IPS-18c (cell line): ENCODE data around the gene CNN1.

ENCODE experiments used
- H3K4me3 ChIP-seq: 2 replicates; pipeline ENCODE4 v1.7.0; 2013; ENCODE audit warnings: low read depth, mild to moderate bottlenecking, low read length, moderate library complexity; ENCODE audit not compliant: insufficient read depth
- H3K9me3 ChIP-seq: one replicate; pipeline ENCODE4 v1.6.1; 2013; ENCODE audit warnings: mild to moderate bottlenecking, low read length, moderate library complexity; ENCODE audit not compliant: control insufficient read depth, insufficient read depth

The CNN1 gene

DNA sequence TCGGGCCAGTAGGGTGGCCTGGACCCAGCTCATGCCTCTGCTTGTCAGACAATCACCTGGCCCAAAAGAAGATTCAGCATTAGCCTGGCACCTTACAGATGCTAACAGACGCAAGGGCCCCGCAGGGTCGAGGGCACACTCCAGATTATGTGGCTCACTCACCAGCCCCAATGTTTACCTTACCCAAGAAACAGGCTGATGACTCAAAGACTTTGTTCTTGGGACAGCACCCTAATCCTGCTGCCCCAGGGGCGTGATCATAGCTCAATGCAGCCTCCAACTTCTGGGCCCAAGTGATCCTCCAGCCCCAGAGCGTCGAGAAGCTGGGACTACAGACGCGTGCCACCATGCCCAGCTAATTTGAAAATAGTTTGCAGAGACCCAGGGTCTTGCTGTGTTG, 19.5 kb upstream of the CNN1 start:
- Histone ChIP-seq H3K9me3 (no peaks in the 10 kb centered on the region), H3K4me3 (no peak overlapping the region)

GRCh38 chr19:11528551-11529341, 9.9 kb upstream of the CNN1 start, which contains the start of gene ECSIT:
ECSIT (minus strand) TSS chr19:11529134; CDS start chr19:11519170, 9,964 bp downstream.
- no peaks in the 10 kb centered on the region for H3K9me3 ChIP-seq
- peak within 1 kb of the TSS; percentile 87 for H3K4me3 ChIP-seq

DNA sequence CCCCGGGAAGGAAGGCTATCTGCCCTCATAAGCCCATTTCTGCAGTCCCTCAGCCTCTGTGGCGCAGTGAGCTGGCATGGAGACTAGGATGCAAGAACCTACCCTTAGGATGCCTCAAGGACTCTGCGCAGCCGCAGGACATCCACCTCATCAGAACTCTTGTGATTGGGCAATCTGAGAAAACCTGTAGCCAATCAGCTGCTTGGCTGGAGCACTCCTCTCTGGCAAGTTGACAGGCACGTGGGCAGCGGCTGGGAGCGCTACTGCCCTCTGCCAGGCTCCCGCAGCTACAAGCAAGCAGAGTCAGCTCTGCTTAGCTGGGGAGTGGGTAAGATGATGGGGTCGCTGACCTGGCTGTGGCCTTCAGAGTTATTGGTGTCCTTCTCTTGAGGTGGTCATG, 8.2 kb upstream of the CNN1 start:
- Histone ChIP-seq H3K4me3 (no peak overlapping the region), H3K9me3 (no peaks in the 10 kb centered on the region)

DNA sequence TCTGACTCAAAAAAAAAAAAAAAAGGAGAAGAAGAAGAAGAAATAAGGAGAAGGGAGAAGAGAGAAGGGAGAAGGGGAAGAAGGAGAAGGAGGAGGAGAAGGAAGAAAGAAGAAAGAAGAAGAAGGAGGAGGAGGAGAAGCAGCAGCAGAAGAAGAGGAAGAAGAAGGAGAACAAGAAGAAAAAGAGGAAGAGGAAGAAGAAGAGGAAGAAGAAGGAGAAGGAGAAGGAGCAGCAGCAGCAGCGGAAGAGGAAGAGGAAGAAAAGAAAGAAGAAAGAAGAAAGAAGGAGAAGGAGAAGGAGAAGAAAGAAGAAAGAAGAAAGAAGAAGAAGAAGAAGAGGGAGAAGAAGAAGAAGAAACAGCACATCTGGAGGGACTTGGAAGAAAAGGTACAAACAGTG, 4.1 kb upstream of the CNN1 start:
- Histone ChIP-seq H3K9me3 (no peaks in the 10 kb centered on the region), H3K4me3 (no peak overlapping the region)

- H3K4me3 ChIP-seq: no peak overlapping the region
- H3K9me3 ChIP-seq: no peaks in the 10 kb centered on the region
Observed at GRCh38 chr19:11534948-11535347, 3.7 kb upstream of the CNN1 start.

GRCh38 chr19:11535792-11536595, 2.7 kb upstream of the CNN1 start:
- peak overlapping the region; percentile 29; the same call in 1 of the 2 replicates for H3K4me3 ChIP-seq

DNA sequence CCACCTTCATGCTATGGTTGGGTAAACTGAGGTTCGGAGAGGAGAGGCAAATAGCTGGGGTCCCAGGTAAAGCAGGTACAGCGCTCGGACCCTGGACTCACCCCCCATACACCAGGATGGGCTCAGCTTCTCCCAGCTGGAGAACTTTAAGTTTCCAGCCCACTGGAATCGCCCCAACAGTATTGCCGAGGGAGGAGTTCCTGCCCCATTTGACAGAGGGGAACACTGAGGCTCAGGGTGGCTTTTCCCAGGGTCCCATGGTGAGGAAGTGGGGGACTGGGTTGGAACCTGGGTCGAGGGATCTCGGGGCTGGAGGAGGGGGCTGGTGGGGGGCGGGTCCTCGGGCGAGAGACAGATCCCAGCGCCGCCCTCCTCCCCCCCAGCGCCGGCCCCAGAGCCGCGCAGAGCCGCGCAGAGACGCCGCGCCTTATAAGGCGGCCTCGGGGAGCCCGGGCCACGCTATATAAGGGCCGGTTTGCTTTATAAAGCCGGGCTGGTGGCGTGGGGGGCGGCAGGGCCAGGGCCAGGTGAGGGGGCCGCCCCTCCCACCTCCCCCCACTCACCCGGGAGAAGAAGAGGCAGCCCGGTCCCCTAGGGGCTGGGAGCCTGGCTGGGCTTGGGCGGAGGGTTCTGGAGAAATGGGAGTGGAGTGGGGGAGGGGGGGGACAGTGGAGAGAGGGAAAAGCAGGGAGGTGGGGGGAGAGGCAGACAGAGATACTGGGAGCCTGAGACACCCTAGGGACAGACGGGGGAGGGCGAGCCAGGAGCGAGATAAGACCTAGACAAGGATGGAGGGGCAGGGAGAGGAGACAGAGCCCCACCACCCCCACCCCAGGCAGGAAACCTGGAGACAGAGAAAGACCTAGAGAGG, 1.1 kb downstream of the CNN1 start:
- H3K9me3 ChIP-seq: no peaks in the 10 kb centered on the region
- H3K4me3 ChIP-seq: peak overlapping the region; percentile 49

More at GRCh38 chr19:11535792-11536595, 2.7 kb upstream of the CNN1 start:
- H3K9me3 ChIP-seq: no peaks in the 10 kb centered on the region

DNA sequence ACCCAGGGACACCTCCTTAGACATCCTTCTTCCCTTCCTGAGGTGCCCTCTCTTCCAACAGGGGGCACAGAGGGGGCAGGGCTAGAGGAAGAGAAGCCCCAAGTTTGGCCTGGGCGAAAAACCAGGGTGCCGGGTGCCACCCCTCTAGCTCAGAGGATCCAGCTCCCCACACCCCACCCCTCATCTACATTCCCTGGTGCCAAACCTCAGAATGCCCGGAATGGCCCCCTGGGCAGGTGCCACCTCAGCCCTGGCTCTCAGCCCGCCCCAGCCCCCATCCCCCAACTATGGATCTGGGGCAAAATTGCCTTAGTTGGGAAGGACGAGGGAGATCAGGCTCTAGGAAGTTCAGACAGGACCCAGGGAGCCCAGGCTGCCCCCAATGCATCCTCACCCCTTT, 2.0 kb downstream of the CNN1 start:
- Histone ChIP-seq H3K9me3 (no peaks in the 10 kb centered on the region), H3K4me3 (no peak overlapping the region)

- Histone ChIP-seq H3K9me3 (no peaks in the 10 kb centered on the region), H3K4me3 (no peak overlapping the region)
Observed at GRCh38 chr19:11541238-11541637, 2.6 kb downstream of the CNN1 start.

- Histone ChIP-seq H3K9me3 (no peaks in the 10 kb centered on the region), H3K4me3 (no peak overlapping the region)
Observed at GRCh38 chr19:11547929-11548700, 9.5 kb downstream of the CNN1 start.

DNA sequence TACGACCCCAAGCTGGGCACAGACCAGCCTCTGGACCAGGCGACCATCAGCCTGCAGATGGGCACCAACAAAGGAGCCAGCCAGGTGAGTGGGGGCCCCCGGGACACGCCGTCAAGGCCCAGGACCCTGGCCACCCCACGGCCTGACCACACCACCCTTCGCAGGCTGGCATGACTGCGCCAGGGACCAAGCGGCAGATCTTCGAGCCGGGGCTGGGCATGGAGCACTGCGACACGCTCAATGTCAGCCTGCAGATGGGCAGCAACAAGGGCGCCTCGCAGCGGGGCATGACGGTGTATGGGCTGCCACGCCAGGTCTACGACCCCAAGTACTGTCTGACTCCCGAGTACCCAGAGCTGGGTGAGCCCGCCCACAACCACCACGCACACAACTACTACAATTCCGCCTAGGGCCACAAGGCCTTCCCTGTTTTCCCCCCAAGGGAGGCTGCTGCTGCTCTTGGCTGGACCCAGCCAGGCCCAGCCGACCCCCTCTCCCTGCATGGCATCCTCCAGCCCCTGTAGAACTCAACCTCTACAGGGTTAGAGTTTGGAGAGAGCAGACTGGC, 10.8 kb downstream of the CNN1 start:
- Histone ChIP-seq H3K4me3 (no peak overlapping the region), H3K9me3 (no peaks in the 10 kb centered on the region)

DNA sequence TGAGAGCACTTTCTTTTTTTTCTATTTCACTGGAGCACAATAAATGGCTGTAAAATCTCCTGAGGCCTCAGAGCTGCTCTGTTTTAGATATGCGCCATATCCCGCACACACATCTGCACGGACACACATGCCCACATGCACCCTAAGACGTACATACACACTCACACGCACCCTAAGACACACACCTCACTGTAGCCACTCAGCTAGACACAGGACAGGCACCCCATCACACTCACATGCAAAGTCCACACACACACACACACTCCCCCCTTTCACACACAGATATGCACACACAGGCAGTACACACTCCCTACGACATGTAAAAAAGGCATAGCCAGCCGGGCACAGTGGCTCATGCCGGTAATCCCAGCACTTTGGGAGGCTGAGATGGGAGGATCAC, 11.6 kb downstream of the CNN1 start:
- Histone ChIP-seq H3K4me3 (no peak overlapping the region), H3K9me3 (no peaks in the 10 kb centered on the region)

DNA sequence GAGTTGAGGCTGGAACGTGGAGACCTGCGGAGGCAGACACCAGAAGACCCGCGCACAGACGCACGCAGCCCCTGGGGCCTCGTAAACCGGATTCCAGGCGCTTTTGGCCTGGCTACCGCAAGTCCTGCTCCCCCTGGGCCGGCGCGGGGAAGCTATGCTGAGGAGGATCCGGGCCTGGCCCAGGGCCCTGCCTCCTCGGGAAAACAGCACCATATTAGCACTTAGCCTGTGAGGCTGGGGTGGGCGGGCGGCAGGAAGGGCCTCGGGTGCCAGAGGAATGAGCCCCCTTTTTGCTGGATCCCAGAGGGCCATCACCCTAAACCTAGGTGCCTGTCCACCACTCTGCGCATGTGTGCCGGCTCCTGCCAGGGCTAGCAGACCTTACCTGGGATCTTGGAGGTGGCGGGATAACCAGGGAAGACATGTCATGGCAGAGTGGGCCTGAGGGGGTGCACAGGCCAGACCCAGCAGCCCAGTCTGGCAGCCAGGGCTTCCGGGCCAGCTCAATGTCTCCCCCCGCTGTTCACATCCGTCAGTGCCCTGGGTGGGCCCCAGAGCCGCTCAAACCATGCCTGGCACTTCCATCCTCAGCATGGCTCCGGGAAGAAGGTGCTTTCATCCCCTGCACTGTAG, 13.1 kb downstream of the CNN1 start:
- Histone ChIP-seq H3K4me3 (no peak overlapping the region), H3K9me3 (no peaks in the 10 kb centered on the region)

DNA sequence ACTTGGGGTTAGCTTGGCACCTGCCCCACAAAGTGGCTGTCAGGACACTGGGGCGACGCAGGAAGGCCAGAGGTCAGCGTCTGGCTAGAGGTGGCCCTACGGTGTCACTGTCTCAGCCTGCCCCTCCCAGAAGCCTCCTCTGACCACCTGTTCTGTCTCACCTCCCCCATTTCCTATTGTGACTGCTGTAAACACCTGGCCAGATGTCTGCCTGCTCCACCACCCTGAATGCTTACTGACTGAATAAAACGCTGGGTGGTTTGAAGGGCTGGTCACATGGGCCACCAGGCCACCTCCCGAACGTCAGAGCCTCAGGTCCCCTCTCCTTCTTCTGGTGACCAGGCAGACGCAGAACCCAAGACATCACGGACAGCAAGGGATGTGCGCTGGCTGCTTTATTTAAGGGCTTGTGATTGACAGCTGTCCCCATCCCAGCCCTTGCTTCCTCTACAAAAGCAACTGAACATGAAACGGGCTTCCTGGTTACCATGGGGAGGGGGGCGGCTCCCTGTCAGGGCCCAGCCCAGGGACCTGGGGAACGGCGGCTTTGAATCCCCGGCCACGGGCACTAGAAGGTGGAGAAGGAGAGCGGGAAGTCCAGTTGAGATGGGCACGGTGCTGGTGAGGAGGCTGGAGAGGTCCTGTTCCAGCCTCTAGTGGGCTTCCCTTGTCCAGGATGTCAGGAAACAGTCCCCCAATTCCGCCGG, 14.2 kb downstream of the CNN1 start:
- Histone ChIP-seq H3K9me3 (no peaks in the 10 kb centered on the region), H3K4me3 (no peak overlapping the region)

- Histone ChIP-seq H3K9me3 (no peaks in the 10 kb centered on the region), H3K4me3 (no peak overlapping the region)
Observed at GRCh38 chr19:11554160-11554559, 15.5 kb downstream of the CNN1 start.
